ENCODE measurements around the gene SHLD1.
A peak's percentile ranks its signal among the peaks of the same experiment; 100 is the strongest.
"Not testable (repeated sequence)": the region's sequence is repeated elsewhere in the genome, so short reads cannot be mapped to it uniquely, and the experiment has no call there.

The SHLD1 gene

DNA sequence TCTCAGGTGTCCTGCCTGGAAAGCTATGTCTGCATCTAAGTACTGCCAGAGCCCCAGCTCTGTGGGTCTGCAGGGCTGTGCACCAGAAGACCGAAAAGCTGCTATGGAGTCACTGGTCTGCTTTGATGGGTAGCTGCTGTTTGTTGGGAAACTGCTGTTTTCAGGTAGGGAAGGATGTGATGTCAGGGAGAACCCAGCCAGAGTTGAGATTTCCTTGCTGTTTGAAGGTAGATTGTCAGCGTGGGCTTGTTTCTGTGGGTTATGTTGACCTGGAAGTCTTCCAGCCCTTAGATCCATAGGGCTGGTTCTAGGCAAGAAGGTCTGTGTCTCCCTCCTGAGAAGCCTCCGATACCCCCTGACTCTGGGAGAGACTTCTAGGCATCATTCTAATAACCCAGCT is 12.2 kb upstream of the SHLD1 start:
- no peak for DNase-seq

DNA sequence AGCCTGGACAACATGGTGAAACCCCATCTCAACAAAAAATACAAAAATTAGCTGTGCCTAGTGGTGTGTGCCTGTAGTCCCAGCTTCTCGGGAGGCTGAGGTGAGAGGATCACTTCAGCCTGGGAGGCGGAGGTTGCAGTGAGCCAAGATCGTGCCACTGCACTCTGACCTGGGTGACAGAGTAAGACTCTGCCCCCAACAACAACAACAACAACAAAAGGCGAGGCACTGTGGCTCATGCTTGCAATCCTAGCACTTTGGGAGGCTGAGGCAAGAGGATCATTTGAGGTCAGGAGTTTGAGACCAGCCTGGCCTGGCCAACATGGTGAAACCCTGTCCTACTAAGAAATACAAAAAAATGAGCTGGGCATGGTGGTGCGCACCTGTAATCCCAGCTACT is 9.6 kb upstream of the SHLD1 start:
- not testable (repeated sequence) for DNase-seq

DNA sequence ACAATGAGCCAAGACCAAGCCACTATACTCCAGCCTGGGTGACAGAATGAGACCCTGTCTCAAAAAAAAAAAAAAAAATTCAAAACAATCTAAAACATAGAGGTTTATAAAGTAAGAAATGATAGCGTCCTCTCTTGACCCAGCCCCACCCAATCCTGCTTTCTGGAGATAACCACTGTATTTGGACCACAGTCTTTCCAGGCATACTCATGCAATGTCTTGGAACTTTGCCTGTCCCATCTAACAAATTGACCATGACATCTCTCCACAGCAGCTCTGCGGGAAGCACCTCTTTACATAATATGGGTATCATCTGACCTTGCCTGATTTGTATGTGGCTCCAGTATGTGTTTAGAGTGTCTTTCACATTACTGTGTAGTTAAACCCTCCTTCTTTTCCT is 9.1 kb upstream of the SHLD1 start:
- DNase-seq, result peak; percentile 83

GRCh38 chr20:5742041-5742440 is 8.2 kb upstream of the SHLD1 start:
- DNase-seq, result no peak

DNA sequence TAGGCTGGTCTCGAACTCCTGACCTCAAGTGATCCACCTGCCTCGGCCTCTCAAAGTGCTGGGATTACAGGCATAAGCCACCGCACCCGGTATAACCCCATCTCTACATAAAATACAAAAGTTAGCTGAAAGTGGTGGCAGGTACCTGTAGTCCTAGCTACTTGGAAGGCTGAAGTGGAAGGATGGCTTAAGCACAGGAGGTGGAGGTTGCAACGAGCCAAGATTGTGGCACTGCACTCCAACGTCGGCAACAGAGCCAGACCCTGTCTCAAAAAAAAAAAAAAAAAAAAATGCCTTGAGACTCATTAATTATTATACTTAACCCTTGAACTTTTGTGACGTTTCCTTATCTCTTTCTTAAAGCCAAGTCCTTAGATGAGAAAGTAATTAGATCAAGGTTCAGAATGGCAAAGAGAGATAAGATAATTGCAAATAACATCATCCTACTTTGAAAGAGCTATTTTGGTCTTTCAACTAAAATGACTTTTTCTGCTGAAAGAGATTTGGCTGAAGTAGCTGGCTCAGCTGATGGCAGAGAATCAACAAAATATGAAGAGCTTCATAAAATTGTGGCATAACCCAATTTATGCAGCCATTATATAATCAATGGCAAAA is 4.7 kb upstream of the SHLD1 start:
- DNase-seq, result no peak

DNA sequence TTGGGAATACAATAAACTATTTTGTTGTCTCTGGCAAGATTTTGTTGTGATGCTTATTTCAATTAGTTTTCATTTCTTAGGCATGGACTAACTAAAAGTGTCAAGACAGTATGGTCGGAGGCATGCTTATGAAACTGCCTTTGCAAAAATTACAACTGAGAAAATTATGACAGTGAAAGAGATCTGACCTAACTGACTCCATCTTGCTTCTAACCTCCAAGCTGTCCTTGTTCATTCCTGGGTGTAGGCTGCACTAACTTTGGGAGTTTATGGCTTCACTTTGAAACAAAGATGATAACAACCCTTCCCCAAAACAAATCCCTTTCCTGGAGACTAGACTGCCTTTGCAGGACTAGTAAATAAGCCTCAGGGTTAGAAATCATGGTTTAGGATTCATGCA is 4.1 kb upstream of the SHLD1 start:
- DNase-seq, result no peak

DNA sequence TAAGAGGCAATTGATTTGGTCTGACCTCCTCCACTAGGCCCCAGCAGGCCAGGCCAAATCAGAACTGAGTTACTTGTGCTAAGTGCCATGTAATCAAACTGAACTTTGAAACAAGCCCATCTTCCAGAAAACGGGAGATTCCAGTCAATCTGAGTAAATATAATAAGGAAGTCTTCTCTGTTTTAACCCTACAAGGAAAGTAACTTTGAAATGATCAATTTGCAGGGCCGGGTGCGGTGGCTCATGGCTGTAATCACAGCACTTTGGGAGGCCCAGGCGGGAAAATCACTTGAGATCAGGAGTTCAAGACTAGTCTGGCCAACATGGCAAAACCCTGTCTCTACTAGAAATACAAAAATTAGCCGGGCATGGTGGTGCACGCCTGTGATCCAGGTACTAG is 2.0 kb upstream of the SHLD1 start:
- no peak for DNase-seq

GRCh38 chr20:5749512-5749951 is 669 bp upstream of the SHLD1 start:
- not testable (repeated sequence) for DNase-seq

- DNase-seq, result peak; percentile 27
Measured at GRCh38 chr20:5751856-5752255, 1.7 kb downstream of the SHLD1 start.

DNA sequence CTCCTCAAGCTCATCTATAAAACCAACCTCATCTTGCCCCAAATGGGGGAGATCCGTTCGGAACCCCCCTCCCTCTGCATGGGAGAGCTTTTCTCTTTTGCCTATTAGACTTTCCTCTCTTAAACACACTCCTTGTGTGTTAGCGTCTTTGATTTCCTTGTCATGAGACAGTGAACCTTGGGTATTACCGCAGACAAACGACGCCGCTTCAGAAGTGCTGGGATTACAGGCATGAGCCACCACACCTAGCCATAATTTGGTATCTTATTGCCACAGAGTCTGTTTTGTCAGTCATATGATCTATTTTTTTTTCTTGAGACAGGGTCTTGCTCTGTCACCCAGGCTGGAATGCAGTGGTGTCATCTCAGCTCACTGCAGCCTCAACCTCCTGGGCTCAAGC is 3.6 kb downstream of the SHLD1 start:
- no peak for DNase-seq

DNA sequence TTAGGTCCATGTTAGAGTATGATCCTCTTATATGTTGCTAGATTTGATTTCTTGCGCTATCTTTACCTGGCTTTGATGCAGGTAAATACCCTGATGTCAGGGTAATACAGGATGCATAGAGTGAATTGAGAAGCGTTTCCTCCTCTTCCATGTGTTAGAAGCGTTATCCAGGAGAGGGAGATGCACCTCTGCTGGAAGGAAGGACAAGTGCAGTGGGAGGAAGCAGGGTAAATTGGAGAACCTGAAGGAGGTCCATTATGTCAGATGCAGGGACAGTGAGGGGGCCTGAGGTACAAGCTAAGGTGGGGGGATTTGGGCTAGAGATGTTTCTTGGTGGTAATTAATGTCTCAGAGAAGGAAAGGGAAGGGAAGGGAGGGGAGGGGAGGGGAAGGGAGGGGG is 7.7 kb downstream of the SHLD1 start:
- no peak for DNase-seq

DNA sequence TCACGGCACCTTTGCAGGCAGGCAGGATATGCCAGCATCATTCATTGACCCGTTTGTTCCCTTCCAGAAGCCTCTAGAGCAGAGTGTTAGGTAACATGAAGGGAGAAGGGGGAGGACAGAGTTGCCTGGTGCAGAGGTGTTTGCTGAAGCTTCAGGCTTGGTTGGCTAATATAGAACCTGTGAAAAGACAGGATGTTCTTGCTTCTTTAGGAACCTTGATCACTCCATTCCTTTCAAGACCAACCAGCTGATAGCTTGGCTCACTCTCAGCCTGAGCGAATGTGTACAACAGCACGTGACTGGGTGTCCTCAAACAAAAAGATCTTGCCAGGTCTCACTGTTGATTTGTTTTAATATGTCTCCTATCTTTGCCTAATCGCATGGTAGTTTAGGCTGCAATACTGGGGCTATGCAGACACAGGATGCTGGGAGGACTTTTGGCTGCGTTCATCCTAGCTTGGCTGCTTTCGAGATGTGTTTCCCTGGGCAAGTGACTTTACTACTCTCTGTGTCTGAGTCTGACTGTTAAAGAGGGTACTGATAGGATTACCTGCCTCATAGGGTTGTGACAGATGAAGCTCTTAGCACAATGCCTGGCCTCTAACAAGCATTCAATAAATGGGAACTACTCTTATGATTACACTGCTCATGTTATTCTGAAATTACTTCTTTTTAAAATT is 16.0 kb downstream of the SHLD1 start:
- no peak for DNase-seq

GRCh38 chr20:5767493-5768098 is 17.4 kb downstream of the SHLD1 start:
- DNase-seq, result no peak

- peak; percentile 40 for DNase-seq
Measured at GRCh38 chr20:5770231-5770986, 20.2 kb downstream of the SHLD1 start.

GRCh38 chr20:5770987-5771318 is 20.8 kb downstream of the SHLD1 start:
- peak; percentile 14 for DNase-seq

DNA sequence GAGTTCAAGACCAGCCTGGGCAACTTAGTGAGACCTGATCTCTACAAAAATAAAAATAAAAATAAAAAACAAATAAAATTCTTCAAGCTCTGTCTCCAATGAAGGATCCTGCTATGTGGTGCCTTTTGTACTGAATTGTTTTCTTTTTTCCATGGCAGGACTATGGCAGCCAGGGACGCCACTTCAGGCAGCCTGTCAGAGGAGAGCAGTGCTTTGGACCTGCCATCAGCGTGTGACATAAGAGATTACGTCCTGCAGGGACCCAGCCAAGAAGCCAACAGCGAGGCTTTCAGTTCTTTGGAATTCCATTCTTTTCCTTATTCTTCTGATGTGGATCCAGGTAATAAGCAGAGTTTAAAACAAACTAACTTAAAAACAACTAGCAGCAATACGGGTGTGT is 22.5 kb downstream of the SHLD1 start:
- no peak for DNase-seq

DNA sequence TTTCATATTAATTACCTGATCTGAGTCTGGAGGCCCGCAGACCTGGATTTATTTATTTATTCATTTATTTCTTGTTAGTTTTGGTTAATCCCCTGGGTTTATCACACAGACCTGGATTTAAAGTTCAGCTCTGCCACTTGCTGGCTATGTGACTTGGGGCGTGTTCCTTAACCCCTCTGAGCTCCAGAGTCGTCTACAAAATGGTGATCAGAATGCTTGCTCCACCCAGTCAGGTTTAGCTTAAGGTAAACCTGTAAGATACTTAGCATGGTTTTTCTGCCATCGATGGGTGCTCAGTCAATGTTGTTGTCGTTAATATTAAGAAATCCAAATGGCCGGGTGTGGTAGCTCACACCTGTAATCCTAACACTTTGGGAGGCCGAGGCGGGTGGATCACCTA is 23.4 kb downstream of the SHLD1 start:
- no peak for DNase-seq

DNA sequence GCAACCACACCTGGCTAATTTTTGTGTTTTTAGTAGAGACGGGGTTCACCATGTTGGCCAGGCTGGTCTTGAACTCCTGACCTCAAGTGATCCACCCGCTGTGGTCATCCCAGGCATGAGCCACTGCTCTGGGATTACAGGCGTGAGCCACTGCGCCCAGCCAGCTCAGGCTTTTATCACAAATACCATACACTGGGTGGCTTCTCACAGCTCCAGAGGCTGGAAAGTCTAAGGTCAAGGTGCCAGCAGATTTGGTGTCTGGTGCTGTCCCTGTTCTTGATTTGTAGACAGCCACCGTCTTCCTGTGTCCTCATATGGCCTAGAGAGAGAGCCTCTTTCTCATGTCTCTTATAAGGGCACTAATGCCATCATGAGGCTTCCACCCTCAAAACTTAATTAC is 25.9 kb downstream of the SHLD1 start:
- DNase-seq, result peak; percentile 65

GRCh38 chr20:5779071-5779900 is 29.1 kb downstream of the SHLD1 start:
- no peak for DNase-seq

- peak; percentile 72 for DNase-seq
Measured at GRCh38 chr20:5780846-5781217, 30.6 kb downstream of the SHLD1 start.

DNA sequence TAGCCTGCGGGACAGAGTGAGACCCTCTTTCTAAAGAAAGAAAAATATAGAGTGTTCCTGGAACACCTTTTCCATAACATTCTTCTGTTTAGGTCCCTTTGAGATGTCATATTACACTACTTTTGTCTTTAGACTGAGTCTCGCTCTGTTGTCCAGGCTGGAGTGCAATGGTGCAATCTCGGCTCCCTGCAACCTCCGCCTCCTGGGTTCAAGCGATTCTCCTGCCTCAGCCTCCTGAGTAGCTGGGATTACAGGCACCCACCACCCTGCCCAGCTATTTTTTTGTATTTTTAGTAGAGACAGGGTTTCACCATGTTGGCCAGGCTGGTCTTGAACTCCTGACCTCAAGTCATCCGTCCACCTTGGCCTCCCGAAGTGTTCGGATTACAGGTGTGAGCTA is 31.2 kb downstream of the SHLD1 start:
- not testable (repeated sequence) for DNase-seq

DNA sequence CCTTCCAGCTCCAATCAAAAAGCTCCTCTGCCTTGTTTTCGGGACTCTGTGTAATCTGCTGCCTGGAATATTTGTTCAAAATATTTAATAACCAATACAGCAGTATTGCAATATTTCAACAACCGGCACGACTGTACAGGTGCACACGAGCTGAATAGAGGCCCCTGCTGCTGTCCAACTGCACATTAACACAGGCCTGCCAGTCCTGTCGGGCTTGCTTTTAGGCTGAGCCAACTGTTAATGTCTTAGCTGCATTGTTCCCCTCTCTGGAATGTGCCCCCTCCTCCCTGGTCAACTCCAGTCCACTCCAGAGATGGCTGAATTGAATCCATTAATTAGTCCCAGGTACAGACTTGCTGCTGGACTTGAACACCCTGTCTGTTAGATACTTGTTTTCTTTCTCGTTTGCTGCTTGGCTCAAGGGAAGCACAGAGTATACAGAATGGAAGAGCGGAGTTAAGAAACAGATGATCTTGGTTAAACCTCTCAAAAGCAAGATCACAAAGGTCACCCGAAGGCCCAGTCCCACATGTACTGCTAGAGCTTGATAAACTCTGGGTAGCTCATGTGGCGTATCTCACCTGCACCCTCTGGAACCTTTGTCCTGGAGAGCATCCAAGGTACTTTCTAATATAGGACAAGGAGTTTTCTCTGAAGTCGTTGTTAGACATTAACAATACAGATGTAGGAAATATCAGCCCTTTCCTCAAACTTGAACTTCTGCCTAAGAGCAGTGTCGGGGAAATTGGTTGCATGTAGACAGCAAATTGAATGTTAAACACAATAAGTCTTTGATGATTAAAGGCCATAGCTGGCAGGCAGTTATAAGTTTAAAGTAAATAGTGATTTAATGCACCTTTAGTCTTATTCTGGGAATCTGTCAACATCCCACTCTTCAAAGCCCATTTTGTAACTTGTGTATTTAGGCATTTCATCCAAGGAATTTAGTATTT is 31.9 kb downstream of the SHLD1 start:
- DNase-seq, result peak; percentile 22
